COR-L47 (cell line): ENCODE results near the gene VPS37C.

Experiments
- DNase-seq: peaks from one replicate; lab custom pipeline; 2025; lab: John Stamatoyannopoulos, UW

VPS37C gene

DNA sequence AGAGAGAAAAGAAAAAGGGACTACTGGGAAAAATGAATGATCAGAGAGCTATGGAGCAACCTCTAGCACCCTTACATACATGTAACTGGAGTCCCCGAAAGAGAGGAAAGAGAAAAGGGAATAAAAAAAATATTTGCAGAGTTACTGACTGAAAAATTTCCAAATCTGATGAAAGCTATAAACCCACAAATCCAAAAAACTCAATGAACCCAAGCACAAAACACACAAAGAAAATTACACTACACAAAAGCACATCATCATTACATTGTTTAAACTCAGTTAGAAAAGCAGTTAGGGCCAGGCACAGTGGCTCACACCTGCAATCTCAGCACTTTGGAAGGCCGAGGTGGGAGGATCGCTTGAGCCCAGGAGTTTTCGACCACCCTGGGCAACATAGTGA is 6.7 kb downstream of the VPS37C start:
- DNase-seq, result no peak

DNA sequence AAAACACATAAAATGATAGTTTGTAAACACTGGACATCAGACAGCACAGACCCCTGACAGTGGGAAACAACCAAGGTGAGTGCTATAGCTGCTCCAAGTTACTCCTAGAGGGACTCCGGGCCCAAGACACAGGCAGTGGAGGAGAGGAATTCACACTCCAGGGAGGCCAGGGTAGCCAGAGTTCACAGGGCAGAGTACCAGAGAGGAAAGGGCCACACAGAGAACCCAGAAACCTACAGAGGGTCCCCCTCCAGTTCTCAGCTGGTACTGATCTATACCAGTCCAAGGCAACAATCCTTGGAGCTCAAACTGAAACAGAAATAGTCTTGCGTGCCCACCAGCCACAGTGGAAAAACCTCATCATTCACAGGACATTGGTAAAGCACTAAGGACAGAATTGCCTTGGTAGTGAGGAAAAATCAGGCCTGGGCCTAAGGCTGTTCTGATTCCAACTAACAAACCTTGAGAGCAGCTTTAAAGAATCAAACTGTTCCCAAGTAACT is 7.6 kb downstream of the VPS37C start:
- DNase-seq, result no peak

DNA sequence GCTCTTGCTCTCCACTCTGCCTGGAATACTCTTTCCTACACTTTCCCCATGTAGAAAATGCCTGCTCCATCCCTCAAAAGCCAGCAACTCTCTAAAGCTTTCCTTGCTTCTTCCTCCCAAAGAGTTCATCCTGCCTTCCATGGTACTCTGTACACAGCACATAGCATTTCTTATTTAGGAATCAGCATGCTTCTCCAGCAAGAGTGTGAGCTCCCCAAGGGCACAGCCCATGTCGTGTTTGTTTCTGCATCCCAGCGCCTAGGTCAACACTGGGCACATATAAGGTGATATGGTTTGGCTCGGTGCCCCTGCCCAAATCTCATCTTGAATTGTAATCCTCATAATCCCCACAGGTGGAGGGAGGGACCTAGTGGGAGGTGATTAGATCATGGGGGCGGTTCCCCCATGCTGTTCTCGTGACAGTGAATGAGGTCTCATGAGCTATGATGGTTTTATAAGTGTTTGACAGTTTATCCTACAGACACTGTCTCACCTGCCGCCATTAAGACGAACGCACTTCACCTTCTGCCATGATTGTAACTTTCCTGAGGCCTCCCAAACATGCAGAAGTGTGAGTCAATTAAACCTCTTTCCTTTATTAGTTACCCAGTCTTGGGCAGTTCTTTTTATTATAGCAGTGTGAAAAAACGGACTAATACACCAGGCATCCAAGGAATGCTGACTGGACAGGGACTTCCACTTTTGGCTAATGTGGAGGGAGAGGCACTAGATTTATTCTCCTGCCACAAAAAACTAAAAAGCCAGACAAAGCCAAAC is 8.2 kb downstream of the VPS37C start:
- no peak for DNase-seq

- DNase-seq, result no peak
These were observed 9.5 kb downstream of the VPS37C start for GRCh38 chr11:61151545-61152252.

- DNase-seq, result no peak
These were observed 10.3 kb downstream of the VPS37C start for GRCh38 chr11:61150706-61151544.

GRCh38 chr11:61149624-61150615 is 11.3 kb downstream of the VPS37C start:
- DNase-seq, result no peak

DNA sequence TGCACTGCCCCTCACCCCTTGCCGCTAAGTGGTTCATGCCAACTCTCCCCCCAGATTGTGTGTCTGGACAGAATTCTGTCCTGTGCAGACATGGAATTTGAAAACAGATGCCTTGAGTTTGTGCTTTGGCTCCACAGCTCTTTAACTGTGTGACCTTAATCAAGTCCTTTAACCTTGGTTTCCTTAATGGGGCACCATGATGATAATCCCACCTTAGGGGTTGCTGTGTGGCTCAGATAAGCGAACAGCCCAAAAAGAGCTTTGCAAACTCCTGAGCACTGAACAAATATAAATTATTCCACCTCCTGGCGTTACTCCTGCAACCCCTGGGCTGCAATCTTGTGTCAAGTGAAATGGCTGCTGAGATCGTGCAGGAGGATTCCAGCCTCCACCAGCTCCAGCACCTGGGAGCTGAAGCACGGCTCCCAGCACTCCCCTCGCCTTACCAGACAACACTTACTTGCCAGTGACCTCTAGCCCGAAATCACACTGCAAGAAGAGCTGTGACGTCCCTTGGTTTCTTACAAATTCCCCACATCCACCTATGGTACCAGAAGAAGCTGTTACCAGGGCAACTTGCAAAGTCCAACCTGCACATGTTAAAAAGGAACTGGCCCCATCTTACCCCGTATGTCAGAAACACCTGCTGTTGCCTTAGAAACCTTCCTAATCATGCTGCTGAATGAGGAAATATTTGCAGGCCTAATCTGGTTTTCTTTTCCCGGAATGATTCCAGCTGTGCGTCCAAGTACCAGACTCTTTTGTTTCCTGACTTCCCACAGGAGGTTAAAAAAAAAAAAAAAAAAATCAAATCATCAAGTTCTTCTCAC is 13.2 kb downstream of the VPS37C start:
- peak; percentile 77 for DNase-seq

GRCh38 chr11:61147271-61147670 is 14.0 kb downstream of the VPS37C start:
- no peak for DNase-seq

DNA sequence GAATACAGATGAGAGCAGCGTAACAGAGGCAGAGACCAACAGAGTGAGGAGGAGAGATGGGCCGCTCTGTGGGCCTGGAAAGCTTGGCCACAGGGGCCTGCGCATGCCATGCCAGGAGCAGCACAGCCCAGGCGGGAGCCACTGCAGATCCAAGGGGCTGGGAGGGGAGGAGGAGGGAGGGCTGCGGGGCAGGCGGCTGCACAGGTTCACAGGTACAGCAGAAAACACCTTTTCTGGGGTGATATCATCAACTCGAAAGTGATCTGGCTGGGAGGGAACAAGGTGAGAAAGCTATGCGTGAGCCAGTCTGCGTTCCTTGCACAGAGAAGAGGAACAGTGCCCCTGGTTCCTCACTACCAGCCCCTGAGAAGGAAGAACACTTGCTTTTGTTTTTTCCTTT is 14.8 kb downstream of the VPS37C start:
- DNase-seq, result no peak

DNA sequence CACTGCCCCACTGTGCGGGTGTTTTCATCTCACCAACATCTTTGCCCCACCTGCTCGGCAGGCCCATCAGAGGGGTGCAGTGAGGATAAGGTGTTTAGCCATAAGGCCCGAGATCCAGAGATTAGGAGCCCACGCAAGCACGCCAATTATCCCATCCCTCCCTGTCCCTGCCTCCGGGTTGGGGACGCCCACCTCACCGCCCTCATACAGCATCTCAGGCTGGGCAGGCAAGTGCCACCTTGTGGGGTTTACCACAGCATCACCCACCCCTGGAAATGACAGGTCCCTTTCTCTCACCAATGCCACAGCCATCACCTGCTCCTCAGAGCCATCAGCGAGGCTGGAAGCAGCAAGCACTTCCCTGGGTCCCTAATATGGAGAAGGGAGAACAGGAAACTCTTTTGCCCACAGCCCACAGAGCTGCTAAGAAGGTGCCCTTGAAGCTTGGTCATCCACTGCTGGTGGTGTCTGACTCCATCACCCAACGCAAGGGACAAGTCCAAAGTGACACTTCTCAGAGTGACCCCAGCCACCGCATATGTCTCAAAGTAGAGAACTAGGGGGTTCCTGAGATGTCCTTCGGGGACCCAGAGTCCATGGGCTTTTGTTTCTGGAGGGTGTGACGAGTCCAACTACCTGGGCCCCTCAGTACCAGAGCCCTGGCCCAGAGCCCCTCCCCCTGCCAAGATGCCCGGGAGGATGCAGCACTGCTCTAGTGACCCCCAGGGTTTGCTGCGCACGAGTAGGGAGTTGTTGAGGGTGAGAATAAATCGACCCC is 15.8 kb downstream of the VPS37C start:
- DNase-seq, result no peak

DNA sequence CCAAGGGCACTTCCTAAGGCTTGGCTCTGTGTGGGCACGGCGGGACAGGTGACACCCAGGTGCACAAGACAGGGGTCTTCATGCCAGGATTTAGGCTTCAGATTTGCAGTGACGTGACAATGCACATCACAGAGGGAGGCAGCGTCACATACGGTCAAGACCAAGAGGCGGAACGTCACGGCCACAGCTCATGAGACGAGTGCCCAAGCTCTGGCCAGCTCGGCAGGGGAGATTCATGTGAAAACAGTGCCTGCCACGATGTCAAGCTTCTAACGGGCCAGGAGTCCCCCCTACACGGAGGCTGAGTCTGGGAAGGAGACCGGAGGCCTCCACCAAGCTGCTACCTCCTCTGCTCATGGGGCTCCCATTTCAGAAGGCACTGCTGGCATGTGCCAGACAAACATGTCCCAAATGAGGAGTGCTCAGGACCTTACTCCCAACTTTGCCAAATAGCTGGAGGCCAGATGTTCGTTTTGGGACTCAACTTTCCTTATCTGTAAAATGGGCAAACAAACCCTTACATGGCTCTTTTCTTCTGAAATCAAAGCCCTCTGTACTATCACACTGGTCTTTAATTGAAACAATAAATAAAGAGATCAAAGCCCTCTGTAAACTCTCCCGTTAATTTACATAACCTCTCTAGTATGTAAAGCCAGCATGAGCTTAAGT is 16.6 kb downstream of the VPS37C start:
- DNase-seq, result no peak

DNA sequence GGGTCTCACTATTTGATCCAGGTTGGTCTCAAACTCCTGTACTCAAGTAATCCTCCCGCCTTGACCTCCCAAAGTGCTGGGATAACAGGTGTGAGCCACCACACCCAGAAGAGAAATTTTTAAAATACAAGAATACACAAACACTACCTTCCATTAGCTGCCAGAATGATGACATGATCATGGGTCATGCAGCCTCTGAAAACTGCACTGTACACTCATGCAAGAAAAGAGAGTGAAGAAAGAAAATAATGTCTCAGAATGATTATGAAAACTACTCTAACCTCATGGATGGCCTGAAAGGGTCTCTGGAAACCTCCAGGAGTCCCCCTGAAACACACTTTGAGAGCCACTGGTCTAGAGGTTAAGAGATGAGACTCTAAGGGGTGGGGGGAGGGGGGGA is 18.8 kb downstream of the VPS37C start:
- DNase-seq, result no peak

- DNase-seq, result peak; percentile 97
These were observed 19.6 kb downstream of the VPS37C start for GRCh38 chr11:61141601-61142028.

GRCh38 chr11:61140416-61140815 is 20.8 kb downstream of the VPS37C start:
- DNase-seq, result no peak

- no peak for DNase-seq
These were observed 21.8 kb downstream of the VPS37C start for GRCh38 chr11:61139387-61139786.

DNA sequence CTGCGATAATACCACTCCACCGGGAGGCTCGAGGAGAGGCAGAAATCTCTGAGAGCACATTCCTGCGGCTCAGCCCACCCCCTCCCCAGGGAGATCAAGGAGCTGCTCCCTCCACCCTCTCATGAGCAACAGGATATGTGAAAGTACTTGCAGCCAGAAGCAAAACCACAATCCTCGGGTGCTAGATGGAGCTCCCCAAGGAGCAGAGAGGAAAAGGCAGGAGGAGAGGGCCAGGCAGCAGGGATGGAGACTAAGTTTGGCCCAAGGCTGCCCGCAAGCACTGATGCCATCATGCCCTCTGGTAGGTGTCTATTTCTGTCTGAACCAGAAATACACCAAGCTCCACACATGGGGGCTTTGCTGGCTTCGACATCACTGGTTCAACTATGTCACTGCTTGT is 22.3 kb downstream of the VPS37C start:
- DNase-seq, result no peak

DNA sequence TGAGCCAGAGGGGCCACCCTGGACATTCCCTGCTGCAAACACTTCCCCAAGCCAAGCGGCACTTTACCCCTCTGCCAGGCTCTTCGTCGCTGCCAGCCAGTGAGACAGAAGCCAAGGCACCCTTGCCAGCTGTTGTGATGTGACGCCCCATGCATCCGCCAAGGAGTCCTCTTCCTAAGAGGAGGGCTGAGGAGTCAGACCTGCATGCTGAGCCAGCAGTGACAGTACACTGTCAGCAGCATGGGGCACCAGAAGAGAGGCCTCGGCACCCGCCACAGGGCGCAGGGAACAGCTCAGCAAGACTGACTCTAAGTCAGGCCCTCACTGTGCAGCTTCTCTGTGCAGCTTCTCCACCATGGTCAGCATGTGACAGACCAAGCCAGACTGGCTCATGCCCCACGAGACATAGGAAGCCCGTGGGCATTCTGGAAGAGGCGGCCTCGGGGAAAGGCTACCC is 26.4 kb downstream of the VPS37C start:
- DNase-seq, result no peak

- DNase-seq, result no peak
These were observed 27.1 kb downstream of the VPS37C start for GRCh38 chr11:61133956-61134662.
